Medulla oblongata (tissue), 1 donor: ENCODE results near the gene USP48.

ENCODE experiments used
- DNase-seq: peaks from one replicate; pipeline ENCODE4 v3.0.0-alpha.2; 2015; ENCODE audit errors: extremely low spot score

Gene USP48

DNA sequence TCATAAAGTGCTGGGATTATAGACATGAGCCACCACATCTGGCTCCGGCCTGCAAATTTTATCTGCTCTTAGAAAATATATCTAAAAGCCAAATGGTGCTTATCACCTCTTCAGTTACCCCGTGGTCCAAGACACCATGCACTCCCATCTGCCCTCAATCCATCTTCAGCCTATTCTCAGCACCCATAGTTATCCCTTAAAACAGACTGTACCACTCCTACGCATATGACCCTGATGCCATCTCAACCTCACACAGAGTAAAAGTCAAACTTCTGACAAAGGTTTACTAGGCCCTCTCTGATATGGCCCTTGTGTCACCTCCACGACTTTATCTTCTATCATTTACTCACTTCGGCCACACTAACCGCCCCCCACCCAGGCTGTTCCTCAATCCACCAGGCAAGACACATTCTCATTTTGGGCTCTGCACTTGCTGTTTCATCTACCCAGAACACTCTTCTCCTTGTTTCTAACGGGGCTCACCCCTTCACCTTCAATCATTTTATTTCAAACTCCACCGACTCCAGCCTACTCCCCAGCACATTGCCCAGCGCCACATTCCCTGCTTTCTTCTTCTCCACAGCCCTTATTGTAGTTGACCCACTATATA lies 33.0 kb downstream of the USP48 start:
- DNase-seq: no peak

DNA sequence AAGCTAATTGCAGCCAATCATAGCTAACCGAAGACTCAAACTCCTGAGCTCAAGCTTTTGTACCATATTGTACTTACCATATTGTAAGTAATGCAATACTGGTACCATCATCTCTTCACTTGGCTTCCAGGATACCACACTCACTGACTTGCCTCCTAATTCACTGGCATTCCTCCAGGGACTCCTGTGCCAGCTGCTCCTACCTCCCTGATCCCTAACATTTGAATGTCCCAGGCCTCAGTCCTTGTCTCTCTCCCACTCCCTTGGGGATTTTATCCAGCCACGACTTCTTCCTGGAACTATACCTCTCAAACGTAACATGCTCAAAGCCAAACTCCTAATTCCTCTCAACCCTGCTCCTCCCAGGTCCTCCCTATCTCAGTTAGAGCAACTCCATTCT lies 33.8 kb downstream of the USP48 start:
- no peak for DNase-seq

DNA sequence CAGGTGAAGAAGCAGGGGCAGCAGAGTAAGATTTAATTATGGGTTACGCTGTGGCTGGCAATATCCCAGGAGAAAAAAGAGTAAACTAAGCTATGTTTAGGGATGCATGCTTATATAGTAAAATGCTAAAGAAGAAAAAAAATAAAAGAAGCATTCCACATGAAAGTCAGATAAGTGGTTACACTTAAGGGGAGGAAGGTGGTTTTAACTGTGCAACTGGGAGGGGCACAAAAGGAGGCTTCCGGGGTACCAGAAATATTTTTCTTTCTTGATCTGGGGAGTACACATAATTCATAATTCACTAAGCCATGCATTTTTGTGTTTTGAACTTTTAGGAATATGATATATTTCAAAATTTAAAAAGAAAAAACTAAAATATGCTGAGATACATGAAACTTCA lies 39.5 kb downstream of the USP48 start:
- DNase-seq: no peak

DNA sequence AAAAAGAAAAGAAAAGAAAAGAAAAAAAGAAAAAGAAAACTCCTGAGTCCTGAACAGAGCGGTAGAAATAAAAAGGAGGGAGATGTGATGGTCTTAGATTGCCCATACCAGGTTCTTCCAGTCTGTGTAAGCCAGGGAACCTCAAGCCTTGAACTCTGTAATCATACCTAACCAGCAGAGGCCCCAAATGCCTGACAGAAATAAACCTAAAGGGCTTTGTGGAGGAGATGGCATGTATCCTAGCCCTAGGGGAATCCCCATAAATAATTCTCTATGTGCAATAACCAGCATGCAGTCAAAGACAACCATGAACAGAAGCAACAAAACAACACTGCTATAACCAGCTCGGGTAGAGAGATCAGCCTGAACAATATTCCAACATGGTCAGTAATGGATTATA lies 40.4 kb downstream of the USP48 start:
- DNase-seq: no peak

DNA sequence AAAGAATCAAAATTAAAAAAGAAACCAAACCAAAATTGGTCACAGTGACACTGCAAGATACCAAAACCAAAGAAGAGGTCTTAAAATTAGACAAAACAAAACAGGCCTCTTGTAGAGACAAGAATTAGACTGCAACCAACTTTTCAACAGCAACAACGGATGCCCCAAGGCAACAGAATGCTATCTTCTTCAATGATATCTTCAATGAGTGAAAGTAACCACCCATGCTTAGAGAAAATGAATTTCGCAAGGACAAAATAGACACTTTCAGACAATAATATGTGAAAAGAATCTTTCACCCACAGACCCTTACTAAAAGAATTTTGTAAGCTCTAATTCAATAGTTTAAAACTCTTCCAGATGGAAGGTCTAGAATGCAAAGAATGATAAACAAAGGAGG lies 41.7 kb downstream of the USP48 start:
- no peak for DNase-seq

DNA sequence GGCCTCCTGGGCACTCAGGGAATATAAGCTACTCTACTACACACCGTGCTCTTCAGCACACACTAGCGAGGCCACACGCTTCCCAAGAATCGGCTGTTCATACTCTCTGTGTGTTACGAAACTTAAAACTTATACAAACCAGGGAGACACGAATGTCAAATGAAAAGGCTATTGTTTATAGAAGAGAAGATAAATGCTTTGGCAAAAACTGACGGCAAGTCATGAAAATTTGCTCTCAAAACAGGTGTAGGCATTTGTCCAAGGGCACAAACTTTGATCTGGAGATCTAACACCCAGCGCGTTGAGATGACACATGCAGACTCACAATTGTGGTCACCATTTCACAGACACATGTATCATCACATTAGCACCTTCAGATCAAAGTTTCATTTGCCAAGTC lies 46.1 kb downstream of the USP48 start:
- no peak for DNase-seq

DNA sequence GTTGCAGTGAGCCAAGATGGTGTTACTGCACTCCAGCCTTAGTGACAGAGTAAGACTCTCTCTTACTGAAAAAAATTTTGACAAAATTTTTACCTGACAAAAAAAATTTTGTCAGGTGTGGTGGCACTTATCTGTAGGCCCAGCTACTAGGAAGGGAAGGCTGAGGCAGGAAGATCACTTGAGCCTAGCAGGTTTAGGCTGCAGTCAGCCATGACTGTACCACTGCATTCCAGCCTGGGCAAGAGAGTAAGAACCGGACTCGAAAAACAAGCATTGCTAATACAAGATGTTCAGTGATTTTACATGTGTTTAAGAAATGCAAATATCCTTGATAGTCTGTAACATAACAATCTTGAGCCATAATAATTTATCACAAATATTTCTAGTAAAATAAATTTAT lies 46.9 kb downstream of the USP48 start:
- no peak for DNase-seq

DNA sequence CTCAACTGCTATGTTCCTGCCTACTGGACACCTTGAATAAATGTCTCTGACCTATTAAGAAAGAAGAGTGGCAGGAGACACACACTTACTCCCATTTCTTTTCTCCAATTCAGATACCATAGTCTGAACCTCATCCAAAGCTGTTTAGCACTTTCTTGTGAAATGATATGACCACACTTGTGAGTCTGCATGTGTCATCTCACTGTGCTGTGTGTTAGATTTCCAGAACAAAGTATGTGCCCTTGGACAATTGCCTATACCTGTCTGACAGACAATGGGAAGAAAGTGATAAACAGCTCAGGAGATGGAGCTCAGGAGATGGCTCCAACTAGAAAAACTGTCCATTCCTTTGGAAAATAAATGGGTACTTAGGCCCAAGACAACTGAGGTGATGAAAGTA lies 48.4 kb downstream of the USP48 start:
- DNase-seq: no peak

DNA sequence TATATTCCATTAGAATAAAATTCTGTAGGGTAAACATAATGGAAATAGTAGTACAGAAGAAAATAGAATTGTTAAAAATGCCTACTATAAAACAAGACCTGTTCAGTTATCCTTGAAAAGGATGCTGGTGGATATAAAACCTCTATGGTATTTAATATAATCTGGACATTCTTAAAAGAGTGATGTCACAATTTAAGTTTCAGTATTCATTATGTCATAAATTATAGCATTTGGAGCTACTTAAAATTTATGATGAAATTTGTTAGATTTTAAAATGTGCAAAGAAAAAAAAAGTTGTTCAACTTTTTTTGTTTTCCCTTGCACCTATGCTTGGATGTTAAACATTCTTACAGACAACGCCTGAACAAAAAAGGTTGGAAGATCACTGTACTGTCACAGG lies 50.3 kb downstream of the USP48 start:
- no peak for DNase-seq

DNA sequence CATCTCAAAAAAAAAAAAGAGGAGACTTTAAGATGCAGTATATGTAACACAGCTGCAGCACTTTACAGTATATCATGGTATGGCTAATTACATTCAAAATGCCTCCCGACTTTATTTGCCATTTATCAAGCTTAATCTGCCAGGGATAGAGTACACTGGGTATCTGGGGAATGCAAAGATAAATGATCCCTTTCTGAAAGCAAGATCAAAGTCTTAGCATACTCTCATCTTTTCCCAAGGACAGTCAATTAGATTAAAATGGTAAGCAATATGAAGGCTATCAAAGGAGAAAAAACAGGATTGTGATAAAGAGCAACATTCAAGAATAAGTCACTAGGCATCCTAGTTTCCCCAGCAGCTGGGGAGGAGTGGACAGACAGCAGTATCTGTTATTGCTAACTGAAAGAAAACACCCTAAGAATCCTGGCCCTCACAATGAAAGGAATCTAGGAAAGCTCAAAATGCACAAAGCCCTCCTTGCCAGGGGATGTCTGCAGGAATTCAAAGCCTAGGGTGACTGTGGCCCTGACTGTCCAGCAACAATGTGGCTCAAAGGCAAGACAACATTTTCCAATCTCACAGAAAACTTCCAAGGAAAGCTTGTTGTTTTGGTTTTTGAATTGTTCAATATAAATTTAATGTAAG lies 57.1 kb downstream of the USP48 start:
- DNase-seq: no peak

DNA sequence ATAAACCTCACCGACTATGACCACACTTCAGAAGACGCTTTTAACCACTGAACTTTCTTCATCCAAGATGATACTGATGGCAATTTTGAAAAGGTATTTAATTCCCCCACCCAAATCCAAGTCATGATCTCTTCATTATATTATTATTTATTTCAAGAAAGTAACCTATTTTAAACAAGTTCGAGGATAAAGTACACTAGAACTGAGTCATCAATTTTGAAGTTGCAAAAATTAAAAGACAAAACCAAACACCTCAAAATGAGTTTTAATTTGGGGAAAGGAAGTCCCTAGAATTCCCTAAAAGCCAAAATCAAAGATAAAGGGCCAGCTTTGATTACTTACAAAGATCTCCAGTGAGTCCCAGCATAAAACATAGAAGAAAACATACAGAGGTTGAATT lies 58.4 kb downstream of the USP48 start:
- no peak for DNase-seq

DNA sequence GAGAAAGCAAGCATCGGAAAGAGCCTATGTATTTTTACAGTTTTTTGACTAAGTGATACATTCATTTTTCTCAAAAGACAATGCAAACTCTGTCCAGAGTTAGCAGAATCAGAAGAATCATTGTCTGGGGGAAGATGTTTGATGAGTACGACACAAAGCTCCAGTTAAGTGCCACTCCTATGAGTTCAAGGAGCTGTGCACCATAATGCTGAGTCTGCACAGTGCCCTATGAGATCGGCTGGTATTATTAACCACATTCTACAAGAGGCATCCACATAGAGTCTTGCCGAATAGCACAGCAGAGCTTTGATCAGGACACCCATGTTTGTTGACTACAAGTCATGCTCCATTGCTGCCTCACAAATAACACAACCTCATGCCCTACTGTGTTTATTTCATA lies 58.9 kb downstream of the USP48 start:
- no peak for DNase-seq

DNA sequence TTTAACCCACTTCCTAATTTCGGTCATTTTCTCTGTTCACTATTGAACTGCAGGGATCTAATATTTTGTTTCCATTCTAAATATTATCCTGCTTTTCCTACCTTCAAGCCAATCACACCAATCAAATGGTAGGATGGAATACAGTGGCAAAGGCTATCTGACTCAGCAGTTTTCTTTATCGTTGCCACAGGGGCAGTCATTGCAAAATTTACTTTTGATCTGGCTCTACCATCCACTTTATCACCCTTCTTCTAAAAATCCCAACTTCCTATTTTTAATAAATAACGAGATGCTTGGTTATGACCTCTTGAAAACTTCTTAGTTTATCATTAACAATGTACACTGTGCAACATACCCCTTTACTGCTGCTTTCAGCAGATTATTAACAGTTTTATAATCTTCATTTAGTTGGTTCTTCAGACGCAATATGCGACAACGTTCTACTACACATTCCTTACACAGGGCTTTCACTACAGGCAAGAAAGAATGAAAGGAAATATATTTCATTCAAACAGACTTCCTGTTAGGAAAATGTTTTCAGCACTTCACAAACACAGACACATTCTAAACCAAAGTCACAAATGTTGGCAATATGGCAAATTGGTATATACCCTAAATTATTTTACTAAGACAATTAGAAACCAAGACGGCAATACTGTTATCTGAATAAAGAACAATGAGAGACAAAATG lies 61.5 kb downstream of the USP48 start:
- no peak for DNase-seq

DNA sequence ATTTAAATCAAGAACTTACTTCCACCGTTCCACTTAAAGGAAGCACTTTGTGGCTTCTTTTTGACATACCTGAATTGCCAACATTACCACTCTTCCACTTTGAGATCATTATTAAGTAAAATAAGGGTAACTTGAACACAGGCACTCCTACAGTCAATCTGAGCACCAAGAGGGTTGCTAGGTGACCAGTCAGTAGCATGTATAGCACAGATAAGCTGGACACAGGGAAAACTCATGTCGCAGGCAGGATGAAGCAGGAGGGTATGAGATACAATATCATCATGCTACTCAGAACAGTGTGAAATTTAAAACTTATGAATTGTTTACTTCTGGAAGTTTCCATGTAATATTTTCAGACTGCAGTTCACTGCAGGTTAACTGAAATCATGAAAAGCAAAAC lies 66.8 kb downstream of the USP48 start:
- DNase-seq: no peak

DNA sequence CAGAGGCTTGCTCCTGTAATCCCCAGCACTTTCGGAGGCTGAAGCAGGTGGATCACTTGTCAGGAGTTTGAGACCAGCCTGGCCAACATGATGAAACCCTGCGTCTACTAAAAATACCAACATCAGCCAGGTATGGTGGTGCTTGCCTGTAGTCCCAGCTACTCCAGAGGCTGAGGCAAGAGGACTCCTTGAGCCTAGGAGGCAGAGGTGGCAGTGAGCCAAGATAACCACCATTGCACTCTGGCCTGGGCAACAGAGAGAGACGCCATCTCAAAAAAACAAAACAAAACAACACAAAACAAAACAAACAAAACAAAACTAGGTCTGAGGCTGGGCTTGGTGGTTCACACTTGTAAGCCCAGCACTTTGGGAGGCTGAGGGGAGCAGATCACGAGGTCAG lies 75.1 kb downstream of the USP48 start:
- DNase-seq: no peak

DNA sequence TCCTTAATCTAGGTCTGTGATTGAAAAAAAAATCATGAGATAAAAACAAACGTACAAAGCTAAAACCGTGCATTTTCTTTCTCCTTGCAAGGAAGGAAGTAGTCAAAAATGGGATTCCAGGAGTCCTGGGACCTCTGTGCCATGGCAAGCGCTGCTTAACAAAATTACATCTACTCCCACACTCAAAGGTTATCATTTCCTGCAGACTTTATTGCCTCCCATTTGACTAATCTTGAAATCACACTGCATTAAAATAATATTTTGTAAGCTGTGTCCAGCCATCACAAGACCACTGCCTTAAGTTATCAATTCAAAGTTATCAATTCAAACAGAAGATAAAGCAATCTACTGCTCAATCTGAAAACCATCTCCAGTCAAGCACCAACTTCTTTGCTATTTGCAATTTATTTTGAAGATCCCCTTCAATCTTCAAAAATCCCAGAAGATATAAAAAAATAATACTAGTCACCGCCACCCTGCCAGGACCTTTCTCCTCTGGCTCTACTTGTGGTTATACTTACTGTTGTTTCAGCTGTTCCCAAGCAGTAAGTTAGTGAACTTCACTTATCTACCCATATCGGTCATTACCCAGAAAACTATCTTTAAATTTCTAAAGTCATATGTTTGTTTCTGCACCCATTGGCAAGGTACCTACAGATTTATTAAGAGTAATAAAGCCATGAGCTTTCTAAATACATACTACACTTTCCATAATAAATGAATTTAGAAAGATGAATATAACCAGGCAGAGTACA lies 75.7 kb downstream of the USP48 start:
- DNase-seq: no peak

DNA sequence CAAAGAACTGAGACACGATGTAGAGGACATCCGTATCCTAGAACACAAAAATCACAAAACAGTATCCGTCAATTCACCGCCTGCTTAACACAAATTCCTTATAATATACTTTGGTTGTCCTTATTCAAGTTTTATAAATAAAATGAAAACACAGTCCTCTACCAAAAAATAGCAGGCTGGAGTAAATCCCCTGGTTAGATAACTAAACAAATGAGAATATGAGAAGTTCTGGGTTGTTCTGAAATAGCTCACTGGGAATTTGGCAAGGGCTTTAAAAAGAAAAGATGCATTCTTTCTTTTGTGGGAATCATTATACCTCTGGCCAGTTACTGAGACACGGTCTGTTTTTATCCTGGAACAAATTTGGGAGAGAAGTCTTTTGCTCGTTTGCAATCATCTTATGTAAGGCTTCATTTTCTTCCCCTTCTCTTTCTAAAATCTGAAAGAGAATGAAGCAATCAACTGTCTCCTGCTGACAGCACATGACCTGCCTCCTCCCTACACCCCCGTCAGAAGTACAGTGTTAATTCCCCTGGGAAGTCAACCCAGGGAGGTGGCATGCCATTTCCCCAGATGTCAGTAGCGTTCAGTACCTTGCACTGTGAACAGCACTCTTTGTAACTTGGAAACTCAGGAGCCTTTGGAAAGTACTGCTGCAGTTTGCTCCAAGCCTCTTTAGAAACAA lies 76.7 kb downstream of the USP48 start:
- peak; percentile 48 for DNase-seq

DNA sequence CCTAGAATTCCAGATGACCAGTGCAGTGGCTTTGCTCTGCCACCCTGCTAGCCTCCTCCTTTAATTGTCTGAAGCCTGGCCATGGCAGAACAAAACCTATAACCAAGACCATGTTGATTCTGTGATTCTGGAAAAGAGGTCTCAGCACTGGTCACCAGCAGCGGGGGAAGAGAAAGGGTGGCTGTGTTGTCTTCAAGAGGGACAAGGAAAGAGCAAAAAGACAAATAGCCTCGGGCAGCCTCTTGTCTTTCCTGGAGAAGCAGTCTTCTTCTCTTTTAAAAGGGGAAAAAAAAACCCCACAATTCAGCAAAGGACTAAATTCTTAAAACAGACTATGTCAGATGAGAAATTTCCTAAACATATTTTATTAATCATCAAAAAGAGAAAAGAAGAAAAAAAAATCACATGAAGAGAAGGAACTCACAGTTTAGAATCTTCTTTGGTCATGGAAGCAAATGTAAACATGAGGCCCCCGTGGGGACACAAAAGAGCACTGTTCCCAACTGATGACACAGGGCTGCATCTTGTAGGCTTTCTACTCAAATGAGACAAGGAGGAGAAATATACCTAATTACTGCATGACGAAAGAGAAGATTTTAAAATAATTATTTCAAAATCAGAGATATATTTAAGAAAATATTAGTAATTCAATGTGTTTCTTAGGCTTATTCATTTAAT lies 77.5 kb downstream of the USP48 start:
- DNase-seq: peak; percentile 84

DNA sequence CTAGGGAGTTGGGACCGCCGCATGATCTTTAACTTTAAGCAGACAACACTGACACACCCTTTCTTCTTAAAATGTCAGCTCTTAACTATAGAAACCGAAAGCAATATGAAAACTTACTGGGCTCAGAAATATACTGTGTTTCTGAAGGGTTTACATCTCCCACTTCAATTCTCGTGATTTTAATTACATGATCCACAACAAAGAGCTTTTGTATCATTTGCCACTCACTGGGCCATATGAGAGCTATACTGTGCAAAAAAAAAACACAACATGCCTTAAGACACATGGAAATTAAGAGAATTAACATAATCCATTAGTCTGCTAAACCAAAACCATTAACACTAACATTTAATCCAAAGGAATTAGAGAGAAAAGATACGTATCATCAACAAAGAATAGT lies 78.8 kb downstream of the USP48 start:
- DNase-seq: peak; percentile 42

DNA sequence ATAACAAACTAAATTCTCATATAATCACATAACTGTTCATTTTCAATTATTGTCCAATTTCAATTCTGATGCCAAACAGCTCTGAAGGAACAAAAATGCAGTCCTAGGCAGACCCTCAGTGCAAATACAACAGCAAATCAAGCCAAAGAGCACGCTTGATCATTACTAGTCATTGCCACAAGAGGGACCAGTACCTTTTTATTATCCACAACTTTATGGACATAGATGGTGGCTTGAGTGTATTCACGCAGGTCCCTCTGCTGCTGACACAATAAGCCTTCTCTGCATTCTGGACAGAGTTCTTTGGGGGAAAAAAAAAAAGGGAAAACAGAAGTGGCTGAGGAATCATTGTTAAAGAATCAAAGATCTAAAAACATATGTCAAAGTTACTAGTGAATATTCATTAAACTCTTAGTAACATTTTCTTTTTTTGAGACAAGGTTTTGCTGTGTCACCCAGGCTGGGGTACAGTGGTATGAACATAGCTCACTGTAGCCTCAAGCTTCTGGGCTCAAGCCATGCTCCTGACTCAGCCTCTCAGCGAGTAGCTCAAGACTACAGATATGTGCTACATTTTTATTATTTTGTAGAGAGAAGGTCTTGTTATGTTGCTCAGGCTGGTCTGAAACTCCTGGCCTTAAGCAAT lies 79.5 kb downstream of the USP48 start:
- DNase-seq: peak; percentile 51

DNA sequence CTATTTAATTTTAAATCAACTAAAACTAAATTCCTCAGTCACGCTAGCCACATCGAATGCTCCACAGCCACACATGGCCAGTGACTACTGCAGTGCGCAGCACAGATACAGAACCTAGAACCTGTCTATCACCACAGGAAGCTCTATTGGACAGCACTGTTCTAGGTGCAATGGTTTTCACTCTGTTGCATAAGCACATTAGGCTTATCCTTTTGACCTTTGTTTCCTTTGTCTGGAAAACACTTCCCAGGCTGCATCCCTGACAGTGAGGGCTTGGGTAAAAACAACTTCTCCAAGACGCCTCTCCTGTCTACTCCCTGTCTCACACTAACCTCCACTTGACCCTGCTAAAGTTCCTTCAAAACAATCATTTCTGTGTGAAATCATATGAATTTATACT lies 80.2 kb downstream of the USP48 start:
- DNase-seq: no peak
